Dendritic cell treated with granulocyte-macrophage colony-stimulating factor and Interleukin-4, amounts not matched to agents 40 ng/mL and 50 ng/mL, for 4 days (primary cell): ENCODE data around the gene LSM4.
A peak's percentile ranks its signal among the peaks of the same experiment; 100 is the strongest.
"Not testable (repeated sequence)": the region's sequence is repeated elsewhere in the genome, so short reads cannot be mapped to it uniquely, and the experiment has no call there.

Experiments
- H3K27ac Mint-ChIP-seq: one replicate; pipeline ENCODE4 v1.8.0; 2022; ENCODE audit warnings: mild to moderate bottlenecking, mixed read lengths
- H3K27me3 Mint-ChIP-seq: one replicate; pipeline ENCODE4 v1.8.0; 2022; ENCODE audit warnings: mild to moderate bottlenecking, mixed read lengths
- H3K36me3 Mint-ChIP-seq: one replicate; pipeline ENCODE4 v1.8.0; 2022; ENCODE audit warnings: low read depth, mixed read lengths
- H3K4me1 Mint-ChIP-seq: one replicate; pipeline ENCODE4 v1.8.0; 2022; ENCODE audit warnings: low read depth, mixed read lengths
- H3K4me3 Mint-ChIP-seq: one replicate; pipeline ENCODE4 v1.8.0; 2022; ENCODE audit warnings: mild to moderate bottlenecking, moderate library complexity, mixed read lengths
- H3K9me3 Mint-ChIP-seq: one replicate; pipeline ENCODE4 v1.8.0; 2022; ENCODE audit warnings: mixed read lengths
- intact Hi-C: fragments of 100-400 bp; cut with micrococcal nuclease; formaldehyde crosslinking; loops from one replicate; pipeline ENCODE4 v1.15.0; 2022

LSM4 gene

DNA sequence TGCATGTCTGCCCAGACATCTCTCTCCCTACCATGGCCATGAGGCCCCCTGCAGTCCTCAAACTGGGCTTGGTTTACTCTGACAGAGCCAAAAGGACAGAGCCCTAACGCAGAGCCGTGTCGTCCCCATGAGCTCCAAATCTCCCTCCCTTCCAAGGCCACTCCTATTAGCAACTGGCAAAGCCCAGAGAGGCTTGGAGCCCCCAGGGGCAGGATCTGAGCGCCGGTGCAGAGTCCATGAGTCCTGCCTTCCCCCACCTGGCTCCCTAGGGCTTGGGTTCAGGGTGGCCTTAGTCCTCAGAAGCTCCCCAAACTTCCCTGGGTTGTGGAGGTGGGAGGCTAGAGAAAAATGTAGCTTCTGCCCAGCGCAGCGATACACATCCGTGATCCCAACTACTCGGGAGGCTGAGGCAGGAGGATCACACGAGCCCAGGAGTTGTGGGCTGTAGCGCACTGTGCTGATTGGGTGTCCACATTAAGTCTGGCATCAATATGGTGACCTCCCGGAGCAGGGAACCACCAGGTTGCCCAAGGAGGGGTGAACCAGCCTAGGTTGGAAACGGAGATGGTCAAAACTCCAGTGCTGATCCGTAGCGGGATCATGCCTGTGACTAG is 10.1 kb upstream of the LSM4 start:
- intact Hi-C loops, result no loop called here
- H3K27ac Mint-ChIP-seq, result no peak overlapping the region
- no peaks in the 10 kb centered on the region for H3K27me3 Mint-ChIP-seq
- no peak overlapping the region for H3K4me3 Mint-ChIP-seq
- no peaks in the 10 kb centered on the region for H3K9me3 Mint-ChIP-seq
- peaks cover 30% of the 10 kb centered on the region for H3K4me1 Mint-ChIP-seq
- no peaks in the 10 kb centered on the region for H3K36me3 Mint-ChIP-seq

DNA sequence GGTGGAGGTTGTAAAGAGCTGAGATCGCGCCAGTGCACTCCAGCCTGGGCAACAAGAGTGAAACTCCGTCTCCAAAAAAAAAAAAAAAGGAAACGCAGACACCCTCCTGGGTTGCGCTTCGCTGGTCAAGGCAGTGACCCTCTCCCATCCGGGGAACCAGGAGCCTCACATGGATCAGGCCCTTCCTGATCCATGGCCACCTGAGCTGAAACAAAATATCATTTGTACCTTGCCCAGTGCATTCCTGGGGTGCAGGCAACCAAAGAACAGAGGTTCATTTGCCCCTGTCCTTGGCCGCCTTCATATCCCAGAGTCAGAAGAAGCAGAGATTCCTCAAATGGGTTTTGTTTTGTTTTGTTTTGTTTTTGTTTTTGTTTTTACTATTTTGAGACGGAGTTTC is 8.0 kb upstream of the LSM4 start:
- H3K4me3 Mint-ChIP-seq, result no peak overlapping the region
- intact Hi-C loops, result no loop called here
- H3K9me3 Mint-ChIP-seq, result no peaks in the 10 kb centered on the region
- peaks cover 14% of the 10 kb centered on the region for H3K4me1 Mint-ChIP-seq
- no peaks in the 10 kb centered on the region for H3K36me3 Mint-ChIP-seq
- no peaks in the 10 kb centered on the region for H3K27me3 Mint-ChIP-seq
- no peak overlapping the region for H3K27ac Mint-ChIP-seq

DNA sequence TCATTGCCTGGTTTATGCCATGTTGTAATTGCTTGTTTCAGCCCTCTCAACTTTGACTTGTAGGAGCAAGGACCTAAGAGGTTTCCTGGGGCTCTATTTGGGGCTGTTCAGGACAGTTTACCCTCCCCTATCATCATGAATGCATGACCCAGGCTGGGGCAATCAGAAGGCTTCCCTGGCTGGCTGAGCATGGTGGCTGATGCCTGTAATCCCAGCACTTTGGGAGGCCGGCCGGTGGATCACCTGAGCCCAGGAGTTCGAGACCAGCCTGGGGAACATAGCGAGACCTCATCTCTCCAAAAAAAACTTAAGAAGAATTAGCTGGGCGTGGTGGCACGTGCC is 6.1 kb upstream of the LSM4 start:
- H3K9me3 Mint-ChIP-seq, result no peaks in the 10 kb centered on the region
- H3K4me1 Mint-ChIP-seq, result peaks cover 17% of the 10 kb centered on the region
- H3K4me3 Mint-ChIP-seq, result peak overlapping the region; percentile 66
- H3K27me3 Mint-ChIP-seq, result no peaks in the 10 kb centered on the region
- H3K27ac Mint-ChIP-seq, result peak overlapping the region; percentile 76
- no peaks in the 10 kb centered on the region for H3K36me3 Mint-ChIP-seq
- intact Hi-C loops, result loop anchor here (10.0 kb wide), 1 partner anchor 124 kb away; the partner anchor contains the start of gene RAB3A

DNA sequence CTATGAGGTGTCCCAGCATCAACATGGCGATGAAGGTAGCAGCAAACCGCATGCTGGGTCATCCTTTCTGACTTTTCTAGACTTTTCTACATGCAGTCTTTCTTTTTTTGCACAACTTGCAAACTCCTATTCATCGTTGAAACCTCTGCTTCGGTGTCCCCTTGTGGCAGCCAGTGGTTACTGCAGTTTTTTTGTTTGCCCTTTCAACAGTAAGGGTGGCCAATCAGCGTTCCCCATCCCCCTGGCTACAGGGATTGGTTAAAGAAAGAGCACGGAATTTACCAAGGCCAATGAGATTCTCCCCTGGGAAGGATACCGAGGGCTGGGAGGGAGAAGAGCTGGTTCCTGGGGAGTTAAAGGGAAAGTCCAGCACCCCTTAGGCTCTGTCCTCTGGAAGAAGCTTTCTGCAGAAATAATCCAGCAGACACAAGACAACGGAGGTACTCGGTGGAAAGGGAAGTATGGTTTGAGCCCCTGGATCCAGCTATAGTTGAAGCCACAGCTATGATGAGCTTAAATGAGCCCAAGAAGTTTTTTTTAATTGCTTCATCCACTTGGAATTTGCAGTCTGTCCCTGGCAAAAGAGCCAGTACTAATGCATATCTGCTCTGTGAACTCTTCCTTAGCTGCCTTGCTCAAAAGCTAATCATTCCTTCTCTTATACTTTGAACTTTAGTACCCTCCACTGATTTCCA is 5.6 kb upstream of the LSM4 start:
- Mint-ChIP-seq H3K4me1 (peaks cover 22% of the 10 kb centered on the region), H3K36me3 (no peaks in the 10 kb centered on the region), H3K27me3 (no peaks in the 10 kb centered on the region), H3K9me3 (no peaks in the 10 kb centered on the region), H3K27ac (peak overlapping the region; percentile 76), H3K4me3 (peak overlapping the region; percentile 66)
- intact Hi-C loops, result loop anchor here (1.0 to 10.0 kb wide), 2 partner anchors 49 to 124 kb away; partner anchors contain the start of gene RAB3A

DNA sequence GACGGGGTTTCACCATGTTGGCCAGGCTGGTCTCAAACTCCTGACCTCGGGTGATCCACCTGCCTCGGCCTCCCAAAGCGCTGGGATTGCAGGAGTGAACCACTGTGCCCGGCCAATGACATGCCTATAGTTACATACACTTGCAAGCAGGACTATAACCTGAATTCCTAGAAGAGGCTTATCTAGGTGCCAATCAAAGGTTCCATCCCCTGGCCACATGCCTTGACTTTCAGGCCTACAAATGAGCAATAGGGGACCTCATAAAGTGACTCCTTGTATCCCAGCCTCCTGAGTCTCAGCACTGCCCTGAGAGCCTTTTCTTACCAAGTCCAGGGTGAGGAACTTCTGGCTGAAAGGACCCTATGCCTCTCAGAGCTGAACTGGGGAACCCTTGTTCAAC is 3.9 kb upstream of the LSM4 start:
- intact Hi-C loops, result loop anchor here (10.0 kb wide), 1 partner anchor 122 kb away; the partner anchor contains the start of gene RAB3A

DNA sequence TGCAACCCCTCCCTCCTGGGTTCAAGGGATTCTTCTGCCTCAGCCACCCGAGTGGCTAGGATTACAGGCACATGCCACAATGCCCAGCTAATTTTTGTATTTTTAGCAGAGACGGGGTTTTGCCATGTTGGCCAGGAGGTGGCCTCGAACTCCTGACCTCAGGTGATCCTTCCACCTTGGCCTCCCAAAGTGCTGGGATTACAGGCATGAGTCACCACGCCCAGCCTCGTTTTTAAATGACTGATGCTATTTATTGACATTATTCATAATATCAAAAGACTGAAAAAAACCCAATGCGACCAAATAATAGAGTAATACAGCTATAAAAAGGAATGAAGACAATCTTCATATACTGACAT is 1.5 kb upstream of the LSM4 start:
- not testable (repeated sequence) for H3K27me3 Mint-ChIP-seq, H3K9me3 Mint-ChIP-seq, H3K4me3 Mint-ChIP-seq
- intact Hi-C loops, result loop anchor here (10.0 kb wide), 1 partner anchor 120 kb away; the partner anchor contains the start of gene RAB3A
- H3K36me3 Mint-ChIP-seq, result peaks cover 10% of the 10 kb centered on the region
- H3K4me1 Mint-ChIP-seq, result peaks cover 55% of the 10 kb centered on the region
- peak overlapping the region; percentile 96 for H3K27ac Mint-ChIP-seq

More for the DNA sequence above, 3.9 kb upstream of the LSM4 start:
- Mint-ChIP-seq H3K9me3 (no peaks in the 10 kb centered on the region), H3K36me3 (no peaks in the 10 kb centered on the region), H3K4me1 (peaks cover 35% of the 10 kb centered on the region), H3K27me3 (no peaks in the 10 kb centered on the region), H3K4me3 (no peak overlapping the region), H3K27ac (no peak overlapping the region)

DNA sequence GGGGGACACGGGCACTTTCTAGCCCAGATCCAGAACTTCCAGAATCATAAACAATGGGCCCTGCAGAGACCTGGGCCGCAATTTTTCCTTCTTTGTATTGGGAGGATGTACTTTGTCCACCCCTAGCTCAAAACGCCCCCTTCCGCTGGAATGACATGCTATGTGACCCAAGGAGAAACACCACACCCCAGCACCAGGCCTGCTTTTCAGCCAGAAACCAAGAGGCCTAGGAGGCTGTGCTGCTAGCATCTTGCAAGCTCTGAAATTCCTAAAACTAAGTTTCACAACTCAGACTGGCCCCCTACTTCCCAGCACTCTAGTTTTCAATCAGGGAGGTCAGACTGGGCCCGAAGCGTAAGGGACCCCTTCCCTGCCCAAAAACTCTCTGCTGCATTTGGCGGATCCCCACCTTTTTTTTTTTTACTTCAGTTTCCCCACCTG is 538 bp downstream of the LSM4 start:
- H3K4me1 Mint-ChIP-seq, result peaks cover 64% of the 10 kb centered on the region
- H3K27ac Mint-ChIP-seq, result peak overlapping the region; percentile 96
- peak overlapping the region; percentile 86 for H3K4me3 Mint-ChIP-seq
- no peaks in the 10 kb centered on the region for H3K27me3 Mint-ChIP-seq
- intact Hi-C loops, result loop anchor here (10.0 kb wide), 1 partner anchor 118 kb away; the partner anchor contains the start of gene RAB3A
- peaks cover 16% of the 10 kb centered on the region for H3K36me3 Mint-ChIP-seq
- no peaks in the 10 kb centered on the region for H3K9me3 Mint-ChIP-seq

DNA sequence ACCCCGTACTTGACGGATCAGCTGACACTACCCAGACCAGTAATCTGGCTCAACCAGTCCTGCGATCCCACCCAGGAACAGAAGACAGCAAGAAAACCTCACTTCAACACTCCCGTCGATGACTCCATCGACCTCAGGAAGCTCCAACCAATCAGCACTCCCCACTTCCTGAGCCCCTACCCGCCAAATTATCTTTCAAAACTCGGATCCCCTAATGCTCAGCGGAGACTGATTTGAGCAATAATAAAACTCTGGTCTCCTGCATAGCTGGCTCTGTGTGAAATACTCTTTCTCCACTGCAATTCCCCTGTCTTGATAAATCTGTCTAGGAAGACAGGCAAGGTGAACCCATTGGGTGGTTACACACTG is 1.2 kb downstream of the LSM4 start:
- H3K27me3 Mint-ChIP-seq, result no peaks in the 10 kb centered on the region
- H3K4me1 Mint-ChIP-seq, result peaks cover 64% of the 10 kb centered on the region
- H3K36me3 Mint-ChIP-seq, result peaks cover 16% of the 10 kb centered on the region
- H3K27ac Mint-ChIP-seq, result peak overlapping the region; percentile 96
- peak overlapping the region; percentile 86 for H3K4me3 Mint-ChIP-seq
- intact Hi-C loops, result loop anchor here (10.0 kb wide), 1 partner anchor 117 kb away; the partner anchor contains the start of gene RAB3A
- no peaks in the 10 kb centered on the region for H3K9me3 Mint-ChIP-seq

DNA sequence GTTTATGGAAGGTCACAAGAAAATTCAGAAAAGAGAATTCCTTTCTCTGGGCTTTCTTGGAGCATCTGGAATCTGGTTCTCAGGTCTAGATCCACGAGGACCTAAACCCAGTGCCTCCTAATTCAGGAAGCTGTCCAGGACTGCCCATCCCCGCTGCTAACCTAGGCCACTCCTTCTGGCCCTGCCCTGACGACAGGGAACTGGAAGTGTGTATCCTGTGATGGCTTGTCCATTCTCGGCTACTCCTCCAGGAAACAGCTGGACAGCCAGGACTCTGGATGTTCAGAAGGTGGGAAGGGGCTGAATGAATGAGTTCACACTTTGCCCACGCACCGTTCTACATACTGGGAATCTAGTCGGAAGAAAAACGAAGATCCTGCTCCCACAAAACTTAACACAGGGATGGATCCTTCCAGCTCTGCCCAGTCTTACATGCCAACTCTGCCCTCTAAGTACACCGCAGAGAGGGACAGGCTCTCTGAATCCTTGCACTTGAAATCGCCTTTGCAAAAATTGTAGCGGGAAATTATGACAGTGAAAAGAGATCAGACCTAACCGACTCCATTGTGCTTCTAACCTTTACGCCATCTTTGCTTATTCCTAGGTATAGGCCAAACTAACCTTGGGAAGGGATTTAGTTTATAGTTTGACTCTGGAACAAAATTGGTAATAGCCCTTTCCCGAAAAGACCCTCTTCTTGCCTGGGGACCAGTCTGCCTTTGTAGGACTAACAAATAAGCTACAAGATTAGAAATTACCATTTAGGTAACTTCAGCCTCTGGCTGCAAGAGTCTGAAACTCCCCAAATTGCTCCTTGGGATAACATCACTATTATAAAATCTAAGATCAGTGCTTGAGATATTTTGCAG is 1.8 kb downstream of the LSM4 start:
- peak overlapping the region; percentile 96 for H3K27ac Mint-ChIP-seq
- no peaks in the 10 kb centered on the region for H3K9me3 Mint-ChIP-seq
- peaks cover 18% of the 10 kb centered on the region for H3K36me3 Mint-ChIP-seq
- H3K27me3 Mint-ChIP-seq, result no peaks in the 10 kb centered on the region
- H3K4me3 Mint-ChIP-seq, result peak overlapping the region; percentile 86
- intact Hi-C loops, result loop anchor here (10.0 kb wide), 1 partner anchor 116 kb away; the partner anchor contains the start of gene RAB3A
- peaks cover 64% of the 10 kb centered on the region for H3K4me1 Mint-ChIP-seq

DNA sequence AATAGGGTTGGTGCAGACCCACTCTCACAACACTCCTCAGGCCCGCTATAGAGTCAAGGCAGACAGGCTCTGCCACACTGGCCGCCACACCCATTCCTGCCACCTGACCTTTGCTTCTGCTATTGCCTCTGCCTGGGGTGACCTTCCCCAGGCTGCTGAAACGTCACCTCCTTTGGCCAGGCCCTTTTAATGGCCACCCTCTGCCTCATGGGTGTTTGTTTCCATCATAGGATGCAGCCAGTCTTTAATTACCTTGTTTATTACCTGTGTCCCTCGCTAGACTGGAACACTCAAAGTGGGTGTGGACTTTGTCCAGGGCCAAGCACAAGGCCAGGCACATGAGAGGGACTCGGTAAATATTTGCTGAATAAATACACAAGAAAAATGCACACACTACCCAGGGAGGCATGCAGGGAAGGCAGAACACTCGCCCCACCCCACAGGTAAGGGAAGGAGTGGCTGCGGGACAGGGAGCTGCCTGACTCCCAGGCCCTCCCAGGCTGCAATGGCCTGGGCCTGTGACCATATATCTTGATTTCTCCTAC is 3.2 kb downstream of the LSM4 start:
- intact Hi-C loops, result loop anchor here (10.0 kb wide), 1 partner anchor 115 kb away; the partner anchor contains the start of gene RAB3A
- Mint-ChIP-seq H3K4me1 (peaks cover 64% of the 10 kb centered on the region), H3K36me3 (peaks cover 33% of the 10 kb centered on the region), H3K4me3 (peak overlapping the region; percentile 57), H3K9me3 (no peaks in the 10 kb centered on the region), H3K27ac (peak overlapping the region; percentile 96), H3K27me3 (no peaks in the 10 kb centered on the region)

DNA sequence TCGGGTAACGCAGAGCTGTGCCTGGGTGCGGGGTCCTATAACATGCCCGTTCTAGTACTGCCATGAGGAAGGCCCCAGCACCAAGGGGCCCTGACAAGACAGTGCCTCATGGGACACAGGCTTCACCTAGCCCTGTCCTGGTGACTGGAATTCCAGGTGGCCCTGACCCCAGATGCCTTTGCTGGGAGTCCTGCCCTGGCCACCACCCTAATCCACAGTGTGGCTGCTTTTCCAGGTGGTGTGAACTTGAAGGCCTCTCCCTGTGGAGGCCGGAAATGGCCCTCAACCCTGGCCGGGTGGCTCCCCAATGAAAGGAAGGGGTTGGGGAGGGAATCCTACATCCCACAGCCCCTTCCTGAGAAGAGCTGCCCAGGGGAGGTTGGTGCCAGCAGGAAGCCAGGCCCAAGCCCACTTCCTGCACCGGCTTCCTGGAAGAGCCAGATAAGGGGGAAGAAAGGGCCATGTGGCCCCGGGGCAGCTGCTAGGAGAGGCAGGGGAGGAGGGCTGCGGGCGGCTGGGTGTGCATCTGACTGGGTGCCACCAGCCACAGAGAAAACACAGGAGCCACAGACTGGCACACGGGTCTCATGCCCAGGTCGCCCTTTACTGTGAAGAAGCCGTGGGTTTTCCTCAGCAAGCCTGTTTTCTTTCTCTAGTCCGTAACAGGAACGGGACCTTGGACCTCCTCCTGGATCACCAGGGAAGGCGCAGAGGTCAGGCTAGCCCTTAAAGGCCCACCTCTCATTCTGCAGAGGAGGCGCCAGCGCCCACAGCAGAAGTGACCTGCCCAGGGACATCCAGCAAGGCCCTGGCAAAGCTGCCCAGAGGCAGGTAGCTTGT is 4.7 kb downstream of the LSM4 start:
- Mint-ChIP-seq H3K36me3 (peaks cover 48% of the 10 kb centered on the region), H3K27me3 (no peaks in the 10 kb centered on the region)
- intact Hi-C loops, result loop anchor here (1.0 kb wide), 1 partner anchor 13 kb away; no protein-coding TSS in a partner anchor

DNA sequence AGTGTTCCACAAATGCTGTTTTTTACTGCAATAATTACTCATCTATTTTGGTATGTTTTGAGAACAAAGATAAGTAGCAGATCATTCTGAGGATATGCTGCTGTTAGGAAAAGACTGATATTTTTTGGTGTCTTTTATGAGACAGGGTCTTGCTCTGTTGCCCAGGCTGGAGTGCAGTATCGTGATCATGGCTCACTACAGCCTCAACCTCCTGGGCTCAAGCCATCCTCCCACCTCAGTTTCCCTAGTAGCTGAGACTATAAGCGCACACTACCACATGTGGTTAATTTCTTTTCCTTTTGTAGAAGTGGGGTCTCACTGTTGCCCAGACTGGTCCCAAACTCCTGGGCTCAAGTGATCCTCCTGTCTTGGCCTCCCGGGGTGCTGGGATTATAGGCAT is 9.5 kb downstream of the LSM4 start:
- H3K36me3 Mint-ChIP-seq, result peaks cover 80% of the 10 kb centered on the region
- no peaks in the 10 kb centered on the region for H3K27me3 Mint-ChIP-seq
- H3K4me1 Mint-ChIP-seq, result peaks cover 19% of the 10 kb centered on the region
- no peak overlapping the region for H3K4me3 Mint-ChIP-seq
- intact Hi-C loops, result no loop called here
- no peak overlapping the region for H3K27ac Mint-ChIP-seq
- no peaks in the 10 kb centered on the region for H3K9me3 Mint-ChIP-seq

More for the DNA sequence above, 4.7 kb downstream of the LSM4 start:
- H3K27ac Mint-ChIP-seq, result peak overlapping the region; percentile 96
- no peaks in the 10 kb centered on the region for H3K9me3 Mint-ChIP-seq
- H3K4me1 Mint-ChIP-seq, result peaks cover 53% of the 10 kb centered on the region
- H3K4me3 Mint-ChIP-seq, result peak overlapping the region; percentile 68

DNA sequence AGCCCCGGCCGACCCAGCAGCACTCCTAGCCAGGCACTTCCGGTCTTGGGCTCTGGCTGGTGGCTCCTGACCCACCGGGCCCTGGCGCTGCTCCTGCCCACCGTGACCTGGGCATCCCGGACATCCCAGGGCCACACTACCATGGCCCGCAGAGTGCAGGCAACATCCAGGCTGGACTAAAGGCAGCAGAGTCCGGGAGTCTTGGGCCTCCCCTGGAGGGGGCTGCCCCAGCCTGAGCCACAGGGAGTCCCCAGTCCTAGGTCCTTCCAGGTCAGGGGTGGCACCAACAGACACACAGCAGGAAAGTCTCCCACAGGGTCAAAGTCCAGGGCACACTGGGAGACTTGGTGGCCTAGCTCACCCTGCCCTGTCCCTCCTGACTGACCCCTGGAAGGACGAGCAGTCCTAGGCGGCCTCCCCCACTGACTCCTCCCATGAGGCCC is 10.8 kb downstream of the LSM4 start:
- peaks cover 16% of the 10 kb centered on the region for H3K4me1 Mint-ChIP-seq
- no peaks in the 10 kb centered on the region for H3K9me3 Mint-ChIP-seq
- intact Hi-C loops, result no loop called here
- H3K27me3 Mint-ChIP-seq, result no peaks in the 10 kb centered on the region
- no peak overlapping the region for H3K4me3 Mint-ChIP-seq
- H3K27ac Mint-ChIP-seq, result peak overlapping the region; percentile 50
- H3K36me3 Mint-ChIP-seq, result peaks cover 93% of the 10 kb centered on the region
